Uterus (tissue), 4 donors: ENCODE data around the gene CDKN1C. TPM values are rescaled to one million over a fixed set of nuclear protein-coding genes. Genes with fewer than 3 reads are reported as not detected.

ENCODE experiments used
- DNase-seq, 2 donors: peaks; one replicate each; pipeline ENCODE4 v3.0.0-alpha.2; 2019 to 2020
- H3K27ac ChIP-seq, 2 donors: fragments of 200-600 bp; sonication (generic); 1 replicate in 1 of 2; 2 replicates in 1 of 2; pipeline ENCODE4 v1.5.1; 2016 to 2018
- H3K27me3 ChIP-seq, 2 donors: fragments of 200-600 bp; sonication (generic); one replicate each; pipeline ENCODE4 v1.5.1; 2018 to 2019; ENCODE audit warnings: control low read depth in 1 of 2
- H3K36me3 ChIP-seq, 2 donors: fragments of 200-600 bp; sonication (generic); one replicate each; pipeline ENCODE4 v1.5.1; 2019; ENCODE audit warnings: control low read depth in 1 of 2
- H3K4me1 ChIP-seq, 2 donors: fragments of 200-600 bp; sonication (generic); one replicate each; pipeline ENCODE4 v1.5.1; 2018 to 2019; ENCODE audit warnings: control low read depth in 1 of 2
- H3K4me3 ChIP-seq, 2 donors: fragments of 200-600 bp; sonication (generic); 1 replicate in 1 of 2; 2 replicates in 1 of 2; pipeline ENCODE4 v1.5.1; 2018 to 2019; ENCODE audit warnings: mild to moderate bottlenecking in 1 of 2
- H3K9me3 ChIP-seq, 2 donors: fragments of 200-600 bp; sonication (generic); one replicate each; pipeline ENCODE4 v1.5.1; 2019; ENCODE audit warnings: control low read depth in 1 of 2
- POLR2A ChIP-seq, 2 donors: fragments of 450-650 bp; IDR thresholded peaks; one replicate each; pipeline ENCODE4 v1.6.1; 2016; ENCODE audit warnings: antibody characterized with exemption in 2 of 2, mild to moderate bottlenecking in 1 of 2, moderate library complexity in 1 of 2
- intact Hi-C: fragments of 100-400 bp; cut with DNase I; formaldehyde crosslinking; loops from one replicate; pipeline ENCODE4 v1.15.1; 2023; ENCODE audit warnings: low total_unique reads
- total RNA-seq, 4 donors: library from RNA; depleted of rRNA in 3 of 4; stranded (reverse); fragments of >200 nt in 3 of 4; gene quantifications; one replicate each; pipeline versions ENCODE4 v1.1.0 to v1.2.4, GENCODE V29; 2014 to 2023
- TF ChIP-seq, protein P1 (sequence below), 4 experiments: fragments of 200-600 bp in 2 of 4; fragments of 450-650 bp in 2 of 4; sonication (generic) in 2 of 4; IDR thresholded peaks; one replicate each; pipeline ENCODE4 v1.5.1; 2016 to 2019; ENCODE audit warnings: antibody characterized with exemption in 4 of 4, mild to moderate bottlenecking in 2 of 4, moderate library complexity in 1 of 4
- donor health status: DM: yes; HTN: yes; CAD: no.

CDKN1C gene
- total RNA-seq, 4 donors from 2014 or later: 42.0 to 213 (median 71.7) TPM

DNA sequence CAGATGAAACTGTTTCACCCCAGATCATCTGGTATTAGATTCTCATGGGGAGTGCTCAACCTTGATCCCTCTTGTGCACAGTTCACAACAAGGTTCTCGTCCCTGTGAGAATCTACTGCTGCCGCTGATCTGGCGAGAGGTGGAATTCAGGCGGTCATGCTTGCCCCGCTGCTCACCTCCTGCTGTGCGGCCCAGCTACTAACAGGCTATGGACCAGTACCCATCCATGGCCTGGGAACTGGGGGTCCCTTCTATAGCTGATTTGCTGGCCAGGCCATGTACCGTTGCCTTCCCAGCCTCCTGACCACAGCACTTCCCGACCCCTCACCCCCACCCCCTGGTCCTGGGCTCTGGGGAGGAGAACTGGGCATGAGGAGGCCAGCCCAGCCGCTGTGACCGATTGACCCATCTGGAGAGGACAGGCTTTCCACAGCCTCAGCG, 41.1 kb upstream of the CDKN1C start:
- no peak overlapping the region for H3K27ac ChIP-seq
- H3K4me1 ChIP-seq: peaks cover 0 to 18% of the 10 kb centered on the region in 2 donors
- intact Hi-C loops: no loop called here
- no peaks in the 10 kb centered on the region for H3K36me3 ChIP-seq
- H3K9me3 ChIP-seq: no peaks in the 10 kb centered on the region
- H3K27me3 ChIP-seq: no peaks in the 10 kb centered on the region
- DNase-seq: no peak
- TF ChIP-seq, protein P1, sequence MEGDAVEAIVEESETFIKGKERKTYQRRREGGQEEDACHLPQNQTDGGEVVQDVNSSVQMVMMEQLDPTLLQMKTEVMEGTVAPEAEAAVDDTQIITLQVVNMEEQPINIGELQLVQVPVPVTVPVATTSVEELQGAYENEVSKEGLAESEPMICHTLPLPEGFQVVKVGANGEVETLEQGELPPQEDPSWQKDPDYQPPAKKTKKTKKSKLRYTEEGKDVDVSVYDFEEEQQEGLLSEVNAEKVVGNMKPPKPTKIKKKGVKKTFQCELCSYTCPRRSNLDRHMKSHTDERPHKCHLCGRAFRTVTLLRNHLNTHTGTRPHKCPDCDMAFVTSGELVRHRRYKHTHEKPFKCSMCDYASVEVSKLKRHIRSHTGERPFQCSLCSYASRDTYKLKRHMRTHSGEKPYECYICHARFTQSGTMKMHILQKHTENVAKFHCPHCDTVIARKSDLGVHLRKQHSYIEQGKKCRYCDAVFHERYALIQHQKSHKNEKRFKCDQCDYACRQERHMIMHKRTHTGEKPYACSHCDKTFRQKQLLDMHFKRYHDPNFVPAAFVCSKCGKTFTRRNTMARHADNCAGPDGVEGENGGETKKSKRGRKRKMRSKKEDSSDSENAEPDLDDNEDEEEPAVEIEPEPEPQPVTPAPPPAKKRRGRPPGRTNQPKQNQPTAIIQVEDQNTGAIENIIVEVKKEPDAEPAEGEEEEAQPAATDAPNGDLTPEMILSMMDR (IDR thresholded peaks at IDR 0.05): no peak
- TF ChIP-seq POLR2A (IDR thresholded peaks at IDR 0.05): no peak
- H3K4me3 ChIP-seq: no peak overlapping the region

DNA sequence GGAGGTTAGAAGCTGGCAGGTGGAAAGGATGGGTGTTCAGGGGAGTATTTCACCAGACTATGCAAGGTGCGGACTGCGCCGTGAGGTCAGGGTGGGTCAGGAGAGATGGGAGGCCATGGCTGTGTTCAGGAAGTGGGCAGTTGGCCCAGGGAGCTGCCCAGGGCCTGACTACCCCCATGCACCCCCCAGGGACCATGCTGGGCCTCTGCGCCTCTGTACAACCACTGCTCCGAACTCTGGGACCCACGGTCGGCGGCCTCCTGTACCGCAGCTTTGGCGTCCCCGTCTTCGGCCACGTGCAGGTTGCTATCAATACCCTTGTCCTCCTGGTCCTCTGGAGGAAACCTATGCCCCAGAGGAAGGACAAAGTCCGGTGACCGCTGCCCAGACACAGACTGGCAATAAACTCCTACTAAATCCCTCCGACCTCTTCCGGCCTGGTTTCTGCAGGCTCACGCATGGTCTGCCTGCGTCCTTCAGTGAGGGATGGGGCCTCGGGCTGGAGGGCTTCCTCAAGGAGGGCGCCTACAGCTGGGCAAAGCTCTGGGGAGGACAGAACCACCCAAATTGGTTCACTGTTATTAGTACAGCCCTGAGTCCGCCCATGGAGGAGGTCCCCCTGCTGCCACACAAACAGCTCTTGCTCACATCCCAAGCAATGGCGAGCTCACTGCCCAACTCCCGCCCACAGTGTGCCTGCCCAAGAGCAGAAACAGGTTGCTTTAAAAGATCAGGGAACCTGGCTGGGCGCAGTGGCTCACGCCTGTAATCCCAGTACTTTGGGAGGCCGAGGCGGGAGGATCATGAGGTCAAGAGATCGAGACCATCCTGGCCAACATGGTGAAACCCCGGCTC, 39.5 kb upstream of the CDKN1C start:
- no peaks in the 10 kb centered on the region for H3K27me3 ChIP-seq
- no peak overlapping the region for H3K27ac ChIP-seq
- no peaks in the 10 kb centered on the region for H3K9me3 ChIP-seq
- peaks cover 0 to 11% of the 10 kb centered on the region in 2 donors for H3K4me1 ChIP-seq
- no peak for TF ChIP-seq POLR2A (IDR thresholded peaks at IDR 0.05)
- TF ChIP-seq, protein P1 (IDR thresholded peaks at IDR 0.05): no peak
- no peak overlapping the region for H3K4me3 ChIP-seq
- no peaks in the 10 kb centered on the region for H3K36me3 ChIP-seq
- DNase-seq: no peak
- intact Hi-C loops: no loop called here

DNA sequence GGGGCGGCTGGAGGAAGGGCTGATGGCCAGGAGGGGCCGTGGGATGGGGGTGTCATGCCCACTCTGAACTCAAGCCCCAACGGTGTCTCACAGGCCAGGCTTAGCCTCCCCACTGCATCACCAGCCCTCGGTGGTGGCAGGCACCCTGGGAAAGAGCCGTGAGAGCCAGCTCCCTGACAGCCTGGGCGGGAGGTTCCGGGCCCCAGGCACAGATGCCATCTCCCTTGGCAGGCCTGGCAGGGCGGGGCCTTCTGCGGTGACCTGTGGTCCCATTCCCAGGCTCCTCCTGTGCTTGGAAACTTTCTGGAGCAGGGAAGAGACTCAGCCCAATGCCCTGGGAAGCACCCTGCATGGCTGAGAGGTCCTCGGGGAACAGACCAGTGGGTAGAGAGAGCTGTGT, 38.8 kb upstream of the CDKN1C start:
- Histone ChIP-seq H3K4me1 (peaks cover 0 to 5% of the 10 kb centered on the region in 2 donors), H3K27me3 (no peaks in the 10 kb centered on the region), H3K27ac (no peak overlapping the region), H3K4me3 (no peak overlapping the region), H3K9me3 (no peaks in the 10 kb centered on the region), H3K36me3 (no peaks in the 10 kb centered on the region)
- no peak for DNase-seq
- intact Hi-C loops: no loop called here
- no peak for TF ChIP-seq POLR2A (IDR thresholded peaks at IDR 0.05)
- TF ChIP-seq, protein P1 (IDR thresholded peaks at IDR 0.05): no peak

DNA sequence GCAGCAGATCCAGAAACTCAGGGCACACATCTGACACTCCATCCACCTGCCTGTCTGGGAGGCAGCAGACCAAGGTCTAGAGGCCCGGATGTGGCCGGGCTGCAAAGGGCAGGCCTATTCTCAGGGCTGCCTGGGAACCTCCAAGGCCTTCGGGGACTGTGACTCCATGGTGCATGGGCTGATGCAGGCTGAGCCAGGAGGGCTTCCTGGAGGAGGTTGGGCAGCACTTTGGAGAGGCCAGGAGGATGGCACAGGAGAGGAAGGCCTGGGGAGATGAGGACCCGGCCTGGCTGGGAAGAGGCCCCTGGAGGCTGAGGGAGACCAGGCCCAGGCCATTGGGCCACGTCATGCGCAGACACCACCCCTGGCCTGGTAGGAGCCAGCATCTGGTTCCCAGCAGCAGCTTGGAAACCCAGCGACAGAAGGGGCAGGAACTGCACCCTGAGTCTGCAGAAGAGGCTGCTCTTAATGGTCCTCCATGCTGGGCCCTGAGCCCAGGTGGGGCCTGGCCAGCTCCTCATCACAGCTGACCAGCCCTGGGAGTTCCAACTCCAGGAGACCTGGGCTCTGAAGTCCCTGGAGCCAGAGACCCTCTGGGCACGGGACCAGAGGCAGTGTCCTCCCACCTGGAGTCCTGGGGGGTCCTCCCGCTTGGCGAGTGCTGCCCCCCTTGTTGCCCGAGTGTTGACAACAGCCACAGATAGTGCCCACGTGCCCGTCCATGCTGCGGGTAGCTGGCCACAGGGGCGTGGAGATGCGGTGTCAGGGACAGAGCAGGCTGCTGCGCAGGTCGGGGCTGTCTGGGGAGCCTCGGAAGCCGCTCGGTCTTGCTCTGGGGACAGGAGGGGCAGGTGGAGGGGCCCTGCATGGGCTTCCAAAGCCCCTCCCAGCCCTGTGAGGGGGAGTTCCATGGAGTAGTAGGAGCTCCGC, 38.1 kb upstream of the CDKN1C start:
- Histone ChIP-seq H3K4me3 (no peak overlapping the region), H3K36me3 (no peaks in the 10 kb centered on the region), H3K4me1 (peaks cover 0 to 3% of the 10 kb centered on the region in 2 donors), H3K27ac (no peak overlapping the region), H3K27me3 (no peaks in the 10 kb centered on the region), H3K9me3 (no peaks in the 10 kb centered on the region)
- no peak for DNase-seq
- TF ChIP-seq, protein P1 (IDR thresholded peaks at IDR 0.05): no peak
- no peak for TF ChIP-seq POLR2A (IDR thresholded peaks at IDR 0.05)
- intact Hi-C loops: no loop called here
